ENCODE measurements around the gene MSH2. TPM values are rescaled to one million over a fixed set of nuclear protein-coding genes. Genes with fewer than 3 reads are reported as not detected.

The MSH2 gene
- total and polyA plus RNA-seq, 2 donors (not counting 3 experiments of a cell fraction or from before 2014, with no cell fraction given), result 9.7 to 30.5 TPM

DNA sequence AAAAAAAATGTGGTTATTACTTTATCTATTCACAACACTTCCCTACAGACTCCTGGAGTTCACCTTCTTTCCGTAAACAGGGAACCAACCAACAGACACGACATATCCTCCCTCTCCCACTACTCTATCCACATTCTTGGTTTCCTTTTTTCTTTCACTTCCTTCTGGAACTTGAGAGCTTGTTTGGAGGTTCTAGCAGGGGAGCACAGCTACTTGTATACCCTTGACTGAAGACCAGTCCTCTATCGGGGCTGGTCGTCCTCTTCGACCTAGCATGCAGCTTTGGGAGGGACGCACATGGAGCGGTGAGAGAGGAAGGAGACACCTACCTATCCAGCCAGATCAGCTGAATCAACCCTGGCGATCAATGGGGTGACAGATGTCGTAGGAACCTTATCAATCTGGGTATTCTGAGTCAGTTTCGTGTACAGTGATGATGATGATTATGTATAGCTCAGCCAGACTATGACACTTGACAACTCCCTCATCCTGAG lies 43.5 kb upstream of the MSH2 start:
- H3K36me3 ChIP-seq (ENCODE audit: control insufficient read depth in 2 of 2, extremely low read depth in 1 of 2, insufficient read depth in 2 of 2, low read length in 2 of 2), result no peaks in the 10 kb centered on the region
- H3K27me3 ChIP-seq (ENCODE audit: control insufficient read depth in 2 of 2, insufficient read depth in 2 of 2, low read length in 2 of 2), result no peaks in the 10 kb centered on the region
- H2AFZ ChIP-seq (ENCODE audit: low read depth, low read length), result no peak overlapping the region
- H4K20me1 ChIP-seq (replicated peaks; ENCODE audit: control insufficient read depth, extremely low read depth, insufficient read depth, low read length), result no peaks in the 10 kb centered on the region
- TF ChIP-seq, protein P1, sequence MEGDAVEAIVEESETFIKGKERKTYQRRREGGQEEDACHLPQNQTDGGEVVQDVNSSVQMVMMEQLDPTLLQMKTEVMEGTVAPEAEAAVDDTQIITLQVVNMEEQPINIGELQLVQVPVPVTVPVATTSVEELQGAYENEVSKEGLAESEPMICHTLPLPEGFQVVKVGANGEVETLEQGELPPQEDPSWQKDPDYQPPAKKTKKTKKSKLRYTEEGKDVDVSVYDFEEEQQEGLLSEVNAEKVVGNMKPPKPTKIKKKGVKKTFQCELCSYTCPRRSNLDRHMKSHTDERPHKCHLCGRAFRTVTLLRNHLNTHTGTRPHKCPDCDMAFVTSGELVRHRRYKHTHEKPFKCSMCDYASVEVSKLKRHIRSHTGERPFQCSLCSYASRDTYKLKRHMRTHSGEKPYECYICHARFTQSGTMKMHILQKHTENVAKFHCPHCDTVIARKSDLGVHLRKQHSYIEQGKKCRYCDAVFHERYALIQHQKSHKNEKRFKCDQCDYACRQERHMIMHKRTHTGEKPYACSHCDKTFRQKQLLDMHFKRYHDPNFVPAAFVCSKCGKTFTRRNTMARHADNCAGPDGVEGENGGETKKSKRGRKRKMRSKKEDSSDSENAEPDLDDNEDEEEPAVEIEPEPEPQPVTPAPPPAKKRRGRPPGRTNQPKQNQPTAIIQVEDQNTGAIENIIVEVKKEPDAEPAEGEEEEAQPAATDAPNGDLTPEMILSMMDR (IDR thresholded peaks at IDR 0.05; ENCODE audit: extremely low read depth in 1 of 2, insufficient read depth in 1 of 2, low read depth in 1 of 2, low read length in 2 of 2), result no peak
- TF ChIP-seq, protein P2, sequence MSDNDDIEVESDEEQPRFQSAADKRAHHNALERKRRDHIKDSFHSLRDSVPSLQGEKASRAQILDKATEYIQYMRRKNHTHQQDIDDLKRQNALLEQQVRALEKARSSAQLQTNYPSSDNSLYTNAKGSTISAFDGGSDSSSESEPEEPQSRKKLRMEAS (IDR thresholded peaks at IDR 0.05; ENCODE audit: insufficient read depth, insufficient read length), result no peak
- TF ChIP-seq FOS (IDR thresholded peaks at IDR 0.05; ENCODE audit: borderline replicate concordance, insufficient read depth, low read length), result no peak
- TF ChIP-seq JUN (IDR thresholded peaks at IDR 0.05; ENCODE audit: borderline replicate concordance, insufficient read depth, insufficient read length, low read depth), result no peak
- no peak for TF ChIP-seq GATA2 (IDR thresholded peaks at IDR 0.05; ENCODE audit: insufficient read depth, insufficient read length, low read depth, low read length)
- TF ChIP-seq EZH2 (IDR thresholded peaks at IDR 0.05; ENCODE audit: borderline replicate concordance, low read depth, low read length, severe bottlenecking), result no peak
- H3K9ac ChIP-seq (replicated peaks; ENCODE audit: extremely low read depth, insufficient read depth, low read length), result no peak overlapping the region
- dilution Hi-C loops (cut with MboI; ENCODE audit: extremely low pct_ligation_motif_present, low sequenced_read_pairs) (no loop called here), intact Hi-C loops (cut with micrococcal nuclease) (no loop called here)
- BruUV-seq (replicated peaks), result no TSS peak
- ChIA-PET POLR2A (no interaction called here), CTCF (interaction anchor here (1.4 kb wide), 1 partner anchor 29 kb away, joined by 7 read pairs; no protein-coding TSS in a partner anchor)
- H3K9me3 ChIP-seq (replicated peaks; ENCODE audit: control insufficient read depth, insufficient read depth, low read length), result no peaks in the 10 kb centered on the region
- no peak overlapping the region for H3K4me3 ChIP-seq (replicated peaks in 1 of 3; ENCODE audit: insufficient read depth in 1 of 3, low read depth in 1 of 3, low read length in 3 of 3)
- H3K27ac ChIP-seq (ENCODE audit: insufficient read depth, low read depth, low read length), result no peak overlapping the region
- DNase-seq (ENCODE audit: low read depth, low spot score) (no peak), FAIRE-seq (no peak)
- peaks cover 10% of the 10 kb centered on the region for H3K4me1 ChIP-seq (ENCODE audit: control insufficient read depth, extremely low read depth, insufficient read depth, low read length)
- H3K4me2 ChIP-seq (ENCODE audit: insufficient read depth, low read length), result no peak overlapping the region
- no peaks in the 10 kb centered on the region for H3K79me2 ChIP-seq (ENCODE audit: control insufficient read depth, insufficient read depth, low read length)
- H3K9me1 ChIP-seq (replicated peaks; ENCODE audit: control insufficient read depth, extremely low read depth, insufficient read depth, low read length), result no peaks in the 10 kb centered on the region
